OCI-LY3 (cell line): Measurements from ENCODE around the gene CYTH1.

Source experiments
- H2AFZ ChIP-seq: fragments of 200-600, 300-600 bp; shearing (Covaris generic); 2 replicates; pipeline ENCODE4 v1.6.0; 2014; ENCODE audit warnings: antibody characterized with exemption, low read depth, low read length
- H3K27ac ChIP-seq: fragments of 200-600, 300-600 bp; sonication (generic); 2 replicates; pipeline ENCODE4 v1.5.1; 2014; ENCODE audit warnings: mild to moderate bottlenecking, low read length, moderate library complexity, mixed read lengths
- H3K27me3 ChIP-seq: fragments of 200-600, 300-600 bp; sonication (generic); 2 replicates; pipeline ENCODE4 v1.6.1; 2014; ENCODE audit warnings: low read depth, low read length, mixed read lengths
- H3K36me3 ChIP-seq: fragments of 200-600, 300-600 bp; sonication (generic); replicated peaks from 2 replicates; pipeline ENCODE3; 2014; ENCODE audit warnings: low read depth, low read length, mixed read lengths
- H3K4me1 ChIP-seq: fragments of 300-600, 200-600 bp; sonication (generic); 2 replicates; pipeline ENCODE4 v1.6.1; 2014; ENCODE audit warnings: low read length, mixed read lengths
- H3K4me2 ChIP-seq: fragments of 200-600, 300-600 bp; sonication (generic); 2 replicates; pipeline ENCODE4 v1.6.1; 2014; ENCODE audit warnings: low read length, mixed read lengths
- H3K4me3 ChIP-seq: fragments of 300-600, 200-600 bp; sonication (generic); 2 replicates; pipeline ENCODE4 v1.5.1; 2014; ENCODE audit warnings: antibody characterized with exemption, mild to moderate bottlenecking, low read length, moderate library complexity
- H3K79me2 ChIP-seq: fragments of 300-600, 200-600 bp; shearing (Covaris generic); 2 replicates; pipeline ENCODE4 v1.6.1; 2014; ENCODE audit warnings: mild to moderate bottlenecking, low read length, mixed read lengths
- H3K9ac ChIP-seq: fragments of 300-600, 200-600 bp; shearing (Covaris generic); 2 replicates; pipeline ENCODE4 v1.6.0; 2014; ENCODE audit warnings: mild to moderate bottlenecking, low read length, moderate library complexity
- H3K9me3 ChIP-seq: fragments of 200-600, 300-600 bp; shearing (Covaris generic); 2 replicates; pipeline ENCODE4 v1.6.1; 2014; ENCODE audit warnings: low read length, mixed read lengths; ENCODE audit not compliant: insufficient read depth
- H4K20me1 ChIP-seq: fragments of 200-600, 300-600 bp; sonication (generic); 2 replicates; pipeline ENCODE4 v1.6.1; 2016; ENCODE audit warnings: low read length, mixed read lengths; ENCODE audit not compliant: insufficient read depth
- CTCF ChIP-seq: fragments of 200-600, 300-600 bp; sonication (generic); IDR thresholded peaks from 2 replicates; pipeline ENCODE4 v1.5.1; 2014; ENCODE audit warnings: antibody characterized with exemption, low read length, low read depth
- EZH2phosphoT487 ChIP-seq: fragments of 200-600 bp; shearing (Covaris generic); IDR thresholded peaks from 2 replicates; pipeline ENCODE4 v1.6.1; 2018; ENCODE audit warnings: antibody characterized with exemption, mixed run types, low read depth

Gene CYTH1

GRCh38 chr17:78785011-78785662, 3.1 kb upstream of the CYTH1 start:
- H3K27me3 ChIP-seq: no peaks in the 10 kb centered on the region
- no peak overlapping the region for H3K4me3 ChIP-seq
- TF ChIP-seq EZH2phosphoT487 (no peak), CTCF (no peak)
- H3K36me3 ChIP-seq: no peaks in the 10 kb centered on the region
- H3K9me3 ChIP-seq: no peaks in the 10 kb centered on the region
- H3K4me1 ChIP-seq: peaks cover 4% of the 10 kb centered on the region
- H3K9ac ChIP-seq: no peak overlapping the region
- no peaks in the 10 kb centered on the region for H4K20me1 ChIP-seq
- no peak overlapping the region for H3K27ac ChIP-seq
- no peak overlapping the region for H3K4me2 ChIP-seq
- no peak overlapping the region for H2AFZ ChIP-seq
- peaks cover 22% of the 10 kb centered on the region for H3K79me2 ChIP-seq

DNA sequence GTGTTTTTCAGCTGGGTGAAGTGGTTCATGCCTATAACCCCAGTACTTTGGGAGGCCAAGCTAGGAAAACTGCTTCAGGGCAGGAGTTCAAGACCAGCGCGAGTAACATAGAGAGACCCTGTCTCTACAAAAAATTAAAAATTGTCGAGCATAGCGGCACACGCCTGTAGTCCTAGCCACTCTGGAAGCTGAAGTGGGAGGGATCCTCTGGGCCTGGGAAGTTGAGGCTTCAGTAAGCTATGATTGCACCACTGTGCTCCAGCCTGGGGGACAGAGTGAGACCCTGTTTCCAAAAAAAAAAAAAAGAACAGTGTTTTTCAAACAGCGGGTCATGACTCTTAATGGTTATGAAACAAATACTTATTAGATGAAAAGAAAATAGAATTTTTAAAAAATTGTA, 2.3 kb upstream of the CYTH1 start:
- Histone ChIP-seq H4K20me1 (peaks cover 5% of the 10 kb centered on the region; the same call in 1 of the 2 replicates), H3K27me3 (no peaks in the 10 kb centered on the region), H3K9me3 (no peaks in the 10 kb centered on the region), H3K36me3 (no peaks in the 10 kb centered on the region), H2AFZ (no peak overlapping the region), H3K79me2 (peaks cover 30% of the 10 kb centered on the region), H3K4me1 (peaks cover 11% of the 10 kb centered on the region), H3K27ac (no peak overlapping the region), H3K4me2 (no peak overlapping the region), H3K9ac (no peak overlapping the region), H3K4me3 (no peak overlapping the region)
- no peak for TF ChIP-seq EZH2phosphoT487
- no peak for TF ChIP-seq CTCF

GRCh38 chr17:78783711-78784324, 1.7 kb upstream of the CYTH1 start:
- H3K9me3 ChIP-seq: no peaks in the 10 kb centered on the region
- H3K36me3 ChIP-seq: no peaks in the 10 kb centered on the region
- H3K4me1 ChIP-seq: peaks cover 15% of the 10 kb centered on the region
- H4K20me1 ChIP-seq: peaks cover 5% of the 10 kb centered on the region; the same call in 1 of the 2 replicates
- no peak overlapping the region for H2AFZ ChIP-seq
- H3K9ac ChIP-seq: no peak overlapping the region
- no peak for TF ChIP-seq CTCF
- TF ChIP-seq EZH2phosphoT487: no peak
- H3K4me2 ChIP-seq: no peak overlapping the region
- peaks cover 36% of the 10 kb centered on the region for H3K79me2 ChIP-seq
- no peaks in the 10 kb centered on the region for H3K27me3 ChIP-seq
- no peak overlapping the region for H3K4me3 ChIP-seq
- H3K27ac ChIP-seq: no peak overlapping the region

GRCh38 chr17:78781104-78781892, 775 bp downstream of the CYTH1 start:
- Histone ChIP-seq H3K9me3 (no peaks in the 10 kb centered on the region), H3K79me2 (peaks cover 61% of the 10 kb centered on the region), H3K36me3 (no peaks in the 10 kb centered on the region), H3K4me1 (peaks cover 34% of the 10 kb centered on the region), H3K9ac (peak overlapping the region; percentile 92), H3K4me3 (peak overlapping the region; percentile 95), H2AFZ (no peak overlapping the region), H4K20me1 (peaks cover 5% of the 10 kb centered on the region; the same call in 1 of the 2 replicates), H3K27ac (peak overlapping the region; percentile 73), H3K4me2 (peak overlapping the region; percentile 85), H3K27me3 (no peaks in the 10 kb centered on the region)
- TF ChIP-seq CTCF: no peak
